GM19238 (cell line): Measurements from ENCODE around the gene PAX3.

Experiments
- DNase-seq: peaks from one replicate; pipeline ENCODE4 v3.0.0; 2011; ENCODE audit warnings: low spot score; ENCODE audit not compliant: insufficient read length

Gene PAX3

GRCh38 chr2:222298311-222299150 is at the start of gene PAX3:
Gene PAX3, minus strand, starts transcription at chr2:222298998. Its CDS starts 383 bp downstream, at chr2:222298615.
- DNase-seq: no peak

- no peak for DNase-seq
Observed at GRCh38 chr2:222341331-222341730, 42.5 kb upstream of the PAX3 start.

DNA sequence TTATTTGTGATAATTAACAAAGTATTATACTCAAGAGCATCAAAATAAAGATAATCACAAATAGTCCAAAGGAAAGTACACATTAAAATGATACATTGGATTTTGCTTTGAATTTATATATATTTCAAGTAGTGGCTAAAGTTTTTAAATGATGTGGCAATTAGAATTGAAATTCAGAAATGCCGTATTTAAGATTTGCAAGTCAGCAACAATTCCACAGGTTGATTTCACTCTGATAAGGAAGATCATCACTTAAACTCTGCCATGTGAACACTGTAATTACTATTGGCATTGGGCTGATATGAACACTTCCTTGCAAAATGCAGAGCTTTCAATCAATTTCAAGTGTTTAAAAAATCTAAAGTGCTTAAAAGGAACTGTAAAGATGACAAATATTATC is 39.6 kb upstream of the PAX3 start:
- DNase-seq: no peak

DNA sequence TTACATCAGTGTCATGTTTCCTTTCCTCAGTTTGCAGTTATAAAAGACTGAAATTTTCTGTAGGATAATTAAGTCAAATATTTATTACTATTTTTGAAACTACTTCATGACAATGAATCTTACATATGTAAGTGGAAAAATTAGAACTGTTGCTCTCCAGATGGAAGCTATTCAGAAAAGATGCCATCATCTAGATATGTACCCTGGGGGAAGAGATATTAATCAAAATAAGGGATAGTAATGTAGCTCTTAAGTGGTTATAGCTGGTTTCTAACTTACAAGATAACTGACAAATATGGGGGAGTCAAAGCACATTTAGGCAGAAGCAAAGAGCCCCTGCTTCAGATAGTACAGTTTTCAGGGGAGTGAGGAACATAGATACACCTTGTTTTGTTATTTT is 38.1 kb upstream of the PAX3 start:
- DNase-seq: no peak

- DNase-seq: no peak
Observed at GRCh38 chr2:222336442-222336841, 37.6 kb upstream of the PAX3 start.

GRCh38 chr2:222334914-222335313 is 36.1 kb upstream of the PAX3 start:
- DNase-seq: no peak

DNA sequence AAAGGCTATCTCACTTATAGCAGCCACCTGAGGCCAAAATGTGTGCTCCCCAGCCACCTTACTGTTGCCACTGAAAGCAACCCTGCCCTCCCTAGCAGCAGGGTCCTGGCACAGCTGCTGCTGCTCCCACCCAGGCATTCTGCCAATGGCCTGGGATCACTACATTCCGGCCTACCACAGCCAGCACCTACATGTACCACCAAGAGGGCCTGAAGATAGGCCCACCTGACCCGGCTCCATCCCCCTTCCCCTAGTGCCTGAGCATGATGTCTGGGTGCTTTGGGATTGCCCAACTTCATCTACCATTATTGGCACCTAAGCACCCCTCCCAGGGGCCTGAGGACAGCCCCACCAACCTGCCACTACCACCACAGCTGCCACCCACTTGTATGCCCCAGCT is 34.6 kb upstream of the PAX3 start:
- no peak for DNase-seq

DNA sequence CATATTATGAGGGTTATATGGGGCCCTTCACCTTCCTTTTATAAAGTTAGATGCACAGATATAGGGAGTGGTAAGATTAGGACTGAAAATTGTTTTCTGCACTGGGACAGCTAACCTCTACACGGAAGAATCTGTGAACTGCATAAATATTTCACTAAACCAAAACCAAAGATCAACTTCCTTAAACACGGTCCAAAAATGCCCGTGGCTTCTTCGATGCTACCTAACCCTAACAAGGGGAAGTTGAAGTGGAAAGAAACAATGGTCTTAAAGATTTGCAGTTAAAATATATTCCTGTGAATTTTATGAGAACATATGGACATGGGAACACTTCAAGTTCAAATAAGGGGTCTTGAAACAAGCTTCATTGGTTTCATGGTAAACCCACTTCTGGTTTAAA is 33.3 kb upstream of the PAX3 start:
- no peak for DNase-seq

GRCh38 chr2:222330910-222331309 is 32.1 kb upstream of the PAX3 start:
- DNase-seq: no peak

GRCh38 chr2:222322236-222322635 is 23.4 kb upstream of the PAX3 start:
- DNase-seq: no peak

- no peak for DNase-seq
Observed at GRCh38 chr2:222320436-222321395, 21.9 kb upstream of the PAX3 start.

DNA sequence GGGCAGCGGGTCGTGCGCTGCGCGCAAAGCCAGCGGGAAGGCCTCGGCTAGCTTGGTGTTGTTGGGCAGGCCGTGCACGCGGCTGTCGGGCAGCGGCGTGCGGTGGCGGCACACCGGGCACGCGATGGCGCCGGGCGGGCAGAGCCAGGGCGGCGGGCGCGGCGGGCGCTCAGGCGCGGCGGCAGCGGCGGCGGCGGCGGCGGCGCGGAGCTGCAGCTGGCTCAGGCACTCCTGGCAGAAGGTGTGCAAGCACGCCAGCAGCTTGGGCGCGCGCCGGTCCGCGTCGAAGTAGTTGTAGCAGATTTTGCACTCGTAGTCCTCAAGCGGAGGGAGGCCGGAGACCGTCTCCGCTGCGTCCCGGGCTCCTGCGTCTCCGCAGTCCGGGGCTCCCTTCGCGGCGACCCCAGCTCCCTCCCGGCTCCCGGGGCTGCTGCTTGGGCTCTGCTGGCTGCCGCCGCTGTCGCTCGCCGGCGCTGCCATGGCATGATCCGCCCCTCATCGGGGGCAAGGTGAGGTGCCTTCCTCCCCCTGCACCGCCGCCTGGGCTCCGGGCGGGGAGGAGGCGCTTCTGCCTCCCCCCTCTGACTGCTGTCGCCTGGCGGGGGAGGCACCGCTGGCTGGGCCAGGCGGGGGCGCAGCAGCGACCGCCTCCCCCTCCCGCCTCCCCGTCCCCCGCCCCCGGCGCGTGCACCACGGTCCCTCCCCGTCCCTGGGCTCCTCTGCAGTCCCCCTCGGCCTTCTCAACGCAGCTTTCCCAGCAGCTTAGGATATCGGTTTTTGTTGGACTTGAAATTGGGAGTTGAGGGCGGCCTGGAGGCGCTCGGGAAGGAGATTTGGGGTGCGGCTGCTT is 21.0 kb upstream of the PAX3 start:
- DNase-seq: peak; percentile 73

DNA sequence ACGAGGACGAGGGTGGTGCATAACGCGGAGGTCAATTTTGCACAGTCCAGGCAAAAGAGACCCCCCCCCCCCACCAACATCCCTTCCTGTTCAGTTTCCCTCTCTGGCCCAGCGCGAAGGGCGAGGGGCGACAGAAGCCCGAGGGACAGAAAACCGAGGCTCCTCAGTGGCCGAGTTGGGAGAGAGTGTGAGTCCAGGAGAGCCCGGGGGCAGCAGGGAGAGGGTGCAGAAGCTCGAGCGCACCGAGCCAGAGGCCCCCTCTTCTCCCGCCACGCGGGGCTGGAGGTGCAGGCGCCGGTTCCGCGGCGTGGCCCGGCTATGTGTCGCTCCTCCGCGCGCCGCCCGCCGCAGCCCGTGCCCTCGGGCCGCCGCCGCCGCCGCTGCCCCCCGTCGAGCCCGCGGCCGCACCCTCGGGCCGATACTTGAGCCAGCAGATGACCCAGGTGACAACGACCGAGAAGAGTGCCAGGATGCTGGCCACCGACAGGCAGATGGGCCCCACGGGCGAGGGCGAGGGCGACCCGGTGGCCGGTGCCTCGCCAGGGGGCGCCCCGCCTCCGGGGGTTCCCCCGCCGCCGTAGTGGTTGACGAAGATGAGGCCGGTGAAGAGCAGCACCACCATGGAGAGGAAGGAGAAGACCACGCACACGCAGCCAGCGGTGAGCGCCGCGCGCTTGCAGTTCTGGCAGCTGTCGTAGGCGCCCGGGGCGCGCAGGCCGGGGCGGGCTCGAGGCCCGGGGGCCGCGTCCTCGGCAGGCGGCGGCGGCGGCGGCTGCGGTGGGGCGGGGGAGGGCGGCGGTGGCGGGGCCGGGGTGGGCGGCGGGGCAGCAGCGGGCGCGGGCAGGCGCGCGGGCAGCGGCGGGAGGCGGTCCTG is 20.2 kb upstream of the PAX3 start:
- peak; percentile 52 for DNase-seq

GRCh38 chr2:222318026-222318711 is 19.4 kb upstream of the PAX3 start:
- DNase-seq: peak; percentile 69

GRCh38 chr2:222315443-222316121 is 16.8 kb upstream of the PAX3 start:
- DNase-seq: no peak

DNA sequence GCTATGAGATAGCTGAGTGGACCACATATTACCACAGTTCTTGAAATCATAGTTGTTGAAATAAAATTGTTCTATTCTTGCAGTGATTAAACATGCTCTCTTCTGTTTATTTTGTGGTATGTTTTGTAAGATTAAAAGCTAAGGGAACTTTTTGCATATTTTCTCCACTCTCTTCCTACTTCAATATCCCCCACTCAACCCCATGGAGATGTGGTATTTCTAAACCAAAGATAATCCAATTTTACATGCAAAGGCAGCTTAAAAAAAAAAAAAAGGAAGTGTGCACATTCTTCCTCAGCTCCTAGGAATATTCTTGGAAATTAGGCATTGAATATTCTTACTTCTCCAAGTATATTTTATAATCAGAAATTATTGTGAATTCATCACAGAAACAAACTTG is 15.0 kb upstream of the PAX3 start:
- no peak for DNase-seq

DNA sequence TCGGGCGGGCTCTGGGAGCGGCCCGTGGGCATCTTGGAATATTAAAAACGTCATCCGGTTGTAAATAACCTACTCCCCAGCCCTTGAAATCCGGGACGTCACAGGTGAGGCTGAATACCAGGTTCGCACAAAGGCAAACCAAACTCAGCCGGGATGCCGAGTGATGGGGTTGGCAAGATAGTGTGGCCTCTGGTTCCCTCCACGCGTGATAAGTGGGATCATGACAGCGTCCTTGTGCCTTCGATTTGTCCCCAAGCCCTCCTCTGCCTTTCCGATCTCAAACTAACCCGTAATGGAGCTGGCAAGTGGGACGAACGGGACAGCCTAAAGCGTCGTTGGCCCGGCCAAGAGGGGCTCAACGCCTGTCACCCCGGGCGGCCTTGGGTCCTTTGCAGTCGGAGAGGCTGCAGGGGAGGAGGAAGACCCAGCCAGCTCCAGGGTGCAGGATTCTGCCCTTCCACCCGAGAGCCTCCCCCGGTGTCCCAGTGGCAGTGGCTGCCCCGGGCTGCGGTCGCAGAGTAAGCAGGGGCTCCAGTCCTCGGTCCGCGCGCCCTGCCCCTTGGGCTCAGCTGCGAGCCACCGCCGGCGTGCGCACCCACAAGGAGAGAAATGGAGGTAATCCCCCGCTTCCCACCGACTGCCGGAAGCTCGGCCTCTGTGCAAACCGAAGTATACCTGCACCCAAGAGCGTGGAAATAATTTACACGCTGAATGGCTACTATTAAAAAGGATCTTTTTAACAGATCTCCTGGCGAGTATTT is 13.4 kb upstream of the PAX3 start:
- DNase-seq: no peak

GRCh38 chr2:222311319-222311977 is 12.7 kb upstream of the PAX3 start:
- no peak for DNase-seq
